Endothelial cell of umbilical vein (primary cell): ENCODE measurements around the gene CD68.
A peak's percentile ranks its signal among the peaks of the same experiment; 100 is the strongest.

Experiments used
- CTCF ChIP-seq, 2 donors: IDR thresholded peaks; 1 replicate in 1 of 2; 2 replicates in 1 of 2; pipeline ENCODE4 v1.5.1; 2011; ENCODE audit warnings: low read length in 2 of 2, mild to moderate bottlenecking in 2 of 2, moderate library complexity in 2 of 2, control low read depth in 1 of 2, inconsistent platforms in 1 of 2, low read depth in 1 of 2; ENCODE audit not compliant: insufficient read depth in 1 of 2; ENCODE audit errors: extremely low read depth in 1 of 2
- JUN ChIP-seq: IDR thresholded peaks from 2 replicates; pipeline ENCODE4 v1.6.1; 2011; ENCODE audit warnings: borderline replicate concordance, low read depth; ENCODE audit not compliant: insufficient read length, insufficient read depth
- POLR2A ChIP-seq: IDR thresholded peaks from 2 replicates; pipeline ENCODE4 v1.6.1; 2012; ENCODE audit warnings: low read depth, mild to moderate bottlenecking, control low read depth, low read length
- POLR2AphosphoS5 ChIP-seq: IDR thresholded peaks from 2 replicates; pipeline ENCODE4 v1.6.1; 2012; ENCODE audit warnings: low read depth, mild to moderate bottlenecking, control low read depth, low read length, moderate library complexity; ENCODE audit not compliant: insufficient read depth

- TF ChIP-seq CTCF (IDR thresholded peaks at IDR 0.05; ENCODE audit: extremely low read depth in 1 of 2, insufficient read depth in 1 of 2, low read depth in 1 of 2, low read length in 2 of 2) (no peak), JUN (no peak), POLR2AphosphoS5 (peak; percentile 79), POLR2A (peak; percentile 90)
Observed at GRCh38 chr17:7627250-7628121, 48.0 kb downstream of the CD68 start, which contains the start of gene SAT2.
